ENCODE data around the gene ST8SIA6. TPM values are rescaled to one million over a fixed set of nuclear protein-coding genes. Genes with fewer than 3 reads are reported as not detected.

The ST8SIA6 gene
- total and polyA plus RNA-seq, 2 of the 8 experiments (the other 6 are each of a cell fraction or from before 2014, with no cell fraction given), result 0.70 to 1.1 TPM

DNA sequence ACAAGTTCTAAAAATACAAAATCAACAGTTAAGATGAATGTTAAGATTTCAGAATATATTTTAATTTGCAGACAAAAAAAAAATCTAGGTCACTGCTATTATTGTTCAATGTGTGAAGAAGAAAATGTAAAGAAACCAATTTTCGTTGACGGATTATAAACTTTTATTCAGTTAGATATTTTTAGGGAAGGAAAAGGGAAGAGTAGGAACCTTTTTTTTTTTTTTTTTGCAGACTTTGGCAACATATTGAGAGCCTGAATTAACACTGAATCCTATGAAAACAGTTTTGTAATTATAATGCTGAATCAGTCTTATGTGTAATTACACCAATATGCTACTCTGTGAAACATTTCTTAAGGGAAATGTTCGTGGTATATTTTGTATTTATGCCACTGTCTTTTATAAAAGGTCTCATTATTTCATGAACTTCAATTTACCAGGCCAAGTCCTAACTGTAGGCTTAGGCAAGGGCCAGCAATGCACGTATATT is 106.3 kb downstream of the ST8SIA6 start:
- Histone ChIP-seq H2BK20ac (ENCODE audit: low read length) (no peak overlapping the region), H3K4me3 (ENCODE audit: extremely low read depth in 1 of 4, insufficient read depth in 2 of 4, low read depth in 3 of 4, low read length in 4 of 4) (no peak overlapping the region), H2BK15ac (ENCODE audit: low read length) (no peak overlapping the region), H3K27ac (ENCODE audit: low read depth, low read length) (no peak overlapping the region), H3K23me2 (ENCODE audit: low read depth, low read length) (no peaks in the 10 kb centered on the region), H2AK5ac (ENCODE audit: low read depth, low read length) (no peak overlapping the region), H3K9ac (replicated peaks in 1 of 4; ENCODE audit: extremely low read depth in 1 of 4, low read depth in 3 of 4, low read length in 3 of 4) (no peak overlapping the region), H4K8ac (ENCODE audit: extremely low read depth, insufficient read depth, low read length) (no peak overlapping the region), H3K9me3 (ENCODE audit: insufficient read depth in 2 of 2, low read depth in 1 of 2, low read length in 1 of 2) (no peaks in the 10 kb centered on the region), H3K79me1 (ENCODE audit: low read depth, low read length) (no peaks in the 10 kb centered on the region), H3K4me2 (ENCODE audit: insufficient read depth in 1 of 2, low read depth in 2 of 2, low read length in 2 of 2) (no peak overlapping the region), H3K23ac (ENCODE audit: insufficient read length) (no peak overlapping the region), H2BK12ac (ENCODE audit: low read depth, low read length) (no peak overlapping the region), H3K56ac (replicated peaks; ENCODE audit: insufficient read length, low read depth, low read length) (no peak overlapping the region), H4K91ac (replicated peaks; ENCODE audit: insufficient read length, low read length) (no peak overlapping the region), H2BK5ac (ENCODE audit: low read depth, low read length) (no peak overlapping the region), H4K20me1 (replicated peaks in 1 of 2; ENCODE audit: control insufficient read depth in 1 of 2, insufficient read depth in 2 of 2, low read length in 2 of 2) (no peaks in the 10 kb centered on the region), H4K5ac (ENCODE audit: insufficient read length, low read depth, low read length) (no peak overlapping the region), H3K14ac (ENCODE audit: insufficient read length) (no peak overlapping the region), H3K79me2 (ENCODE audit: control insufficient read depth in 1 of 2, insufficient read depth in 2 of 2, low read length in 2 of 2) (no peaks in the 10 kb centered on the region), H3K27me3 (replicated peaks in 1 of 4; ENCODE audit: control insufficient read depth in 3 of 4, extremely low read depth in 1 of 4, insufficient read depth in 3 of 4, low read length in 3 of 4) (no peaks in the 10 kb centered on the region), H3K4ac (replicated peaks; ENCODE audit: insufficient read length, low read depth, low read length) (no peak overlapping the region), H2AFZ (ENCODE audit: low read length) (no peak overlapping the region), H3K4me1 (replicated peaks in 1 of 4; ENCODE audit: control insufficient read depth in 3 of 4, insufficient read depth in 4 of 4, low read length in 3 of 4) (no peaks in the 10 kb centered on the region), H2BK120ac (replicated peaks; ENCODE audit: low read depth, low read length) (no peak overlapping the region), H3K18ac (ENCODE audit: extremely low read depth, low read length) (no peak overlapping the region), H3K36me3 (ENCODE audit: control insufficient read depth in 2 of 4, insufficient read depth in 4 of 4, low read length in 3 of 4) (no peaks in the 10 kb centered on the region)
- POLR2A ChIA-PET (ENCODE audit: partially characterized antibody), result no interaction called here
- FAIRE-seq (no peak), DNase-seq (ENCODE audit: low read depth in 1 of 2, low spot score in 2 of 2) (no peak)
- CTCF ChIA-PET (ENCODE audit: partially characterized antibody), result interaction anchor here (1.5 kb wide), 1 partner anchor 16 kb away, joined by 4 read pairs; no protein-coding TSS in a partner anchor
- TF ChIP-seq TAF7 (optimal IDR thresholded peaks at IDR 0.05; ENCODE audit: borderline replicate concordance, low read depth, low read length) (no peak), EZH2 (IDR thresholded peaks at IDR 0.05; ENCODE audit: low read depth, low read length, severe bottlenecking) (no peak), SIN3A (conservative IDR thresholded peaks at IDR 0.05 in 1 of 2, IDR thresholded peaks at IDR 0.05 in 1 of 2; ENCODE audit: low read depth in 1 of 2, low read length in 2 of 2) (no peak), ATF3 (IDR thresholded peaks at IDR 0.05; ENCODE audit: insufficient read depth, low read depth, low read length) (no peak), CREB1 (IDR thresholded peaks at IDR 0.05) (no peak), JUND (IDR thresholded peaks at IDR 0.05; ENCODE audit: low read length) (no peak), SRF (IDR thresholded peaks at IDR 0.05; ENCODE audit: low read depth, low read length) (no peak), PHF8 (conservative IDR thresholded peaks at IDR 0.05; ENCODE audit: low read depth, low read length) (no peak), SP2 (IDR thresholded peaks at IDR 0.05; ENCODE audit: low read length) (no peak), ZNF274 (IDR thresholded peaks at IDR 0.05; ENCODE audit: borderline replicate concordance, extremely low read depth, low read length) (no peak)
- WGBS, 2 experiments (ENCODE audit: extremely low coverage in 1 of 2, insufficient coverage in 1 of 2, insufficient read length in 1 of 2, insufficient replicate concordance in 2 of 2, low coverage in 1 of 2, low lambda C conversion rate in 2 of 2, missing lambda C conversion rate in 1 of 2), result 87% methylated on average over 4 of the region's 4 CpGs; no CpG with 5 or more reads in 1 of the 2 experiments

Data from H1 (cell line).